GM21381 (cell line): Measurements from ENCODE around the gene POLR2F.

Source experiments
- ATAC-seq: cut with Tn5 transposase; IDR thresholded peaks from one replicate; pipeline ENCODE4 v1.9.1; 2021; ENCODE audit warnings: mild to moderate bottlenecking, moderate library complexity; ENCODE audit not compliant: unreplicated experiment

The POLR2F gene

GRCh38 chr22:37979782-37980181 lies 26.3 kb downstream of the POLR2F start:
- ATAC-seq: no peak

GRCh38 chr22:37981282-37982011 lies 27.9 kb downstream of the POLR2F start:
- ATAC-seq: no peak

GRCh38 chr22:37982151-37982785 lies 28.8 kb downstream of the POLR2F start:
- ATAC-seq: no peak

GRCh38 chr22:37982938-37983859 lies 29.7 kb downstream of the POLR2F start:
- ATAC-seq: no peak

- ATAC-seq: no peak
Observed at GRCh38 chr22:37983860-37984791, 30.6 kb downstream of the POLR2F start, which contains the start of gene SOX10. SOX10 (minus strand) TSS chr22:37984555; CDS start chr22:37983784, 771 bp downstream.

GRCh38 chr22:37985050-37985585 lies 31.6 kb downstream of the POLR2F start:
- no peak for ATAC-seq

DNA sequence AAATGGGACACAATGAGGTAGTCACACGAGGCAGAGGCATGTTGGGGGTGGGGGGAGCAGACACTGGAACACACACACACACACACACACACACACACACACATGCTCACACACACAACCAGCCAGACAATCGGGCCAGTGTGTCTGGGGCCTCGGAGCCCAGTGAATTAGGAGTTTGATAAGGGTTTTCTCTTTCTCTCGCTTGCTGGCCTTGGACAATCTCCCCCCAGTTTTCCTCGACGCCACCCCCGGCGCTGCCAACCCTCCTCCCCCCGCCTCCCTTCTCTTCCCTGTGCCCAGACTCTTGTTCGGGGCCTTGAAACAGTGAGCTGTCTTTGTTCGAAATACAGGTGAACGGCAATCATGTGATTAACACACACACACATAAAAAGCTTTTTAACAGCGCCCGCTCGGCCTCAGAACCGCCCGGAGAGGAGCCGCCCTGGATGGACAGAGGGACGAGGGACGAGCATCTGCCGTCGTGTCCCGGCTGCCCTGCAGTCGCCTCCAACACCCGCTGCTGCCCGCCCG lies 32.3 kb downstream of the POLR2F start:
- no peak for ATAC-seq

- ATAC-seq: no peak
Observed at GRCh38 chr22:37986371-37986770, 32.9 kb downstream of the POLR2F start.

- ATAC-seq: no peak
Observed at GRCh38 chr22:37989146-37990045, 35.9 kb downstream of the POLR2F start.

GRCh38 chr22:37990301-37990700 lies 36.8 kb downstream of the POLR2F start:
- ATAC-seq: no peak

GRCh38 chr22:37990862-37991261 lies 37.4 kb downstream of the POLR2F start:
- ATAC-seq: no peak

- no peak for ATAC-seq
Observed at GRCh38 chr22:37991731-37992442, 38.4 kb downstream of the POLR2F start.

DNA sequence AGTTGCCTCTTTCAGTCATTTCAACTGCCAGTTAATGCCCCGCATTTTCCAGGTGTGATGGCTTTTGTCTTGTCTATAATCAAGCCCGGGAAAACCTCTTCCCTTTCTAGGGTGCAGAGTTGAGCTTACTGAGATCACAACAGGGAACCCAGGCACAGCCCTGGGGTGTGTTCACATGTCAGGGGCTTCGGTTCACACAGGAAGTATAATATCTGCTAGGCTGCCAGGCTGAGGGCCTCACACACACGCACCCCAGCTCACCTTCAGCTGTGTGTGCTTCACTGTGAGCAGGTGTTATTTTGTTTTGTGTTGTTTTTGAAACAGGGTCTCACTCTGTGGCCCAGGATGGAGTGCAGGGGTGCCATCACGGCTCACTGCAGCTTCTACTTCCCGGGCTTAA lies 40.5 kb downstream of the POLR2F start:
- no peak for ATAC-seq

- no peak for ATAC-seq
Observed at GRCh38 chr22:37994982-37995381, 41.5 kb downstream of the POLR2F start.

DNA sequence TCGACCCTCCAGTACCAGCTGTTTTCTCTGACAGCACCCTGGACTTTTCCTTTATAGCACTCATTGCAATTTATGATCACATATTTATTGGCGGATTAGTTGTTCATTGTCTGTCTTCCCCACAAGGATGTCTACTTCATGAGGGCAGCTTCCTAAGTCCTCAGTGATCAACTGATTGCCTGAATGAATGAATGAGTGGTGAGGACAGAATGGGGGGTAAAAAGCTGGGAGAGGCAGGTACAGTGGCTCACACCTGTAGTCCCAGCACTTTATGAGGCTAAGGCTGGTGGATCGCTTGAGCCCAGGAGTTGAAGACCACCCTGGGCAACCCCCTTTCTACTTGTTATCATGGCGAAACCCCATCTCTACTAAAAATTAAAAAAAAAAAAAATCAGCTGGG lies 42.0 kb downstream of the POLR2F start:
- ATAC-seq: no peak

DNA sequence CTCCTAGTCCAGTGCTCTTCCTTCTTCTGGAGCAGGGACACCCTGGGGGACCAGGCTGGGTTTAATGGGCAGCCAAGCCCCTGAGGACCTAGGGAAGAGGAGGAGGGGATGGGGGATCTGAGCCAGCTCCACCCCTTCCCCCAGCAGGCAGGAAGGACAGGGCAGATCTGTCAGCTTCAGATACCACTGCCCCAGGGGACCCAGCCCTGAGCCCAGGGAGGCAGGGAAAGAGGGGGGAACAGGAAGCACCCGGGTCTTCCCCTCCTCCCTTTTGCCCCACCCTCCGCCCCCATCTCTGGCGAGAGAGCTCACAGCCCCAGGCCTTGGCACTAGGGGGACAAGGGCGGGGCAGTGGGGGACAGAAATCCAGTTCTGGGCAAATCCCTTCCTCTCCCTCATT lies 42.6 kb downstream of the POLR2F start:
- no peak for ATAC-seq

GRCh38 chr22:37996515-37997246 lies 43.2 kb downstream of the POLR2F start:
- ATAC-seq: no peak

DNA sequence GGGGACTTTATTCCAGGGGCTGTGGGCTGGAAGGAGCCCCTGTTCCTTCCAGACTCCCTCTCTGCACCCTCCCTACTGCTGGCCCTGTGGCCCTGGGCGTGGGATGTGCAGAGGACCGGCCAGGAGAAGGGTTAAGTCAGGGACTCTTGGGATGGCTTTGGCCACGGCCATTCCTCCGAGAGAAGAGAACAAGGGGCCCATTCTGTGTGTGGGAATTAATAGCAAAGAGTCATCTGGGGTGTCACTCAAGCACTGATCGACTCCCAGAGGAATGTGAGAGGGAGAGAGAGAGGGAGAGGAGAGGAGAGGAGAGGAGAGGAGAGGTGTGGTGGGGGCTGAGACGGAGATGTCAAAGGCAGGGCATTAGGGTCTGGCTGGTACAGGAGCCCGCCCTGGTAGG lies 45.0 kb downstream of the POLR2F start:
- ATAC-seq: no peak
